H1 (cell line): ENCODE data around the gene ABCA6. TPM values are rescaled to one million over a fixed set of nuclear protein-coding genes. Genes with fewer than 3 reads are reported as not detected.

Experiments used
- CTCF ChIA-PET: fragments of 300-600 bp; sonication (Branson Sonifier 250); formaldehyde crosslinking; loops from one replicate; lab custom pipeline; 2021; ENCODE audit not compliant: partially characterized antibody; lab: Charles Lee
- POLR2A ChIA-PET: fragments of 300-600 bp; sonication (Branson Sonifier 250); formaldehyde crosslinking; loops from one replicate; lab custom pipeline; 2021; ENCODE audit warnings: inconsistent platforms; ENCODE audit not compliant: partially characterized antibody; lab: Charles Lee
- DNase-seq, 2 experiments: peaks; one replicate each; pipeline versions ENCODE4 v3.0.0 to v3.0.0-alpha.2; 2010 to 2022; ENCODE audit warnings: low spot score in 2 of 2, low read depth in 1 of 2, mixed read lengths in 1 of 2
- FAIRE-seq: peaks from 2 replicates; lab custom pipeline; 2011; peaks lifted over from hg19 to GRCh38; lab: Jason Lieb, UNC
- H2AFZ ChIP-seq: 2 replicates; pipeline ENCODE4 v1.8.1; 2012; ENCODE audit warnings: low read length, inconsistent platforms
- H2AK5ac ChIP-seq: 2 replicates; pipeline ENCODE4 v1.6.1; 2013; ENCODE audit warnings: low read depth, low read length
- H2BK120ac ChIP-seq: replicated peaks from 2 replicates; pipeline ENCODE3; 2013; ENCODE audit warnings: low read depth, low read length, inconsistent platforms
- H2BK12ac ChIP-seq: 2 replicates; pipeline ENCODE4 v1.6.1; 2013; ENCODE audit warnings: low read depth, low read length
- H2BK15ac ChIP-seq: 2 replicates; pipeline ENCODE4 v1.6.1; 2013; ENCODE audit warnings: low read length
- H2BK20ac ChIP-seq: 2 replicates; pipeline ENCODE4 v1.6.1; 2013; ENCODE audit warnings: low read length
- H2BK5ac ChIP-seq: 2 replicates; pipeline ENCODE4 v1.6.1; 2013; ENCODE audit warnings: low read depth, low read length
- H3K14ac ChIP-seq: 2 replicates; pipeline ENCODE4 v1.6.1; 2013; ENCODE audit warnings: inconsistent platforms; ENCODE audit not compliant: insufficient read length
- H3K18ac ChIP-seq: 2 replicates; pipeline ENCODE4 v1.6.1; 2013; ENCODE audit warnings: low read length; ENCODE audit errors: extremely low read depth
- H3K23ac ChIP-seq: 2 replicates; pipeline ENCODE4 v1.6.1; 2013; ENCODE audit warnings: inconsistent platforms; ENCODE audit not compliant: insufficient read length
- H3K23me2 ChIP-seq: 2 replicates; pipeline ENCODE4 v1.6.1; 2013; ENCODE audit warnings: low read depth, low read length
- H3K27ac ChIP-seq: 2 replicates; pipeline ENCODE4 v1.6.1; 2011; ENCODE audit warnings: low read depth, low read length, inconsistent platforms
- H3K27me3 ChIP-seq, 4 experiments: replicated peaks in 1 of 4; 1 replicate in 1 of 4; 2 replicates in 3 of 4; pipeline versions ENCODE4 v1.6.1 to v1.8.1; 2011 to 2013; ENCODE audit warnings: low read length in 3 of 4, mild to moderate bottlenecking in 3 of 4, inconsistent platforms in 2 of 4, mixed read lengths in 2 of 4, moderate library complexity in 1 of 4; ENCODE audit not compliant: control insufficient read depth in 3 of 4, insufficient read depth in 3 of 4; ENCODE audit errors: extremely low read depth in 1 of 4
- H3K36me3 ChIP-seq, 4 experiments: 2 replicates each; pipeline versions ENCODE4 v1.6.1 to v1.8.1; 2011 to 2013; ENCODE audit warnings: mild to moderate bottlenecking in 4 of 4, low read length in 3 of 4, moderate library complexity in 2 of 4, control low read depth in 1 of 4, inconsistent platforms in 1 of 4; ENCODE audit not compliant: insufficient read depth in 4 of 4, control insufficient read depth in 2 of 4
- H3K4ac ChIP-seq: replicated peaks from 2 replicates; pipeline ENCODE3; 2013; ENCODE audit warnings: low read length, low read depth, mixed read lengths, inconsistent platforms; ENCODE audit not compliant: insufficient read length
- H3K4me1 ChIP-seq, 4 experiments: replicated peaks in 1 of 4; 1 replicate in 1 of 4; 2 replicates in 3 of 4; pipeline versions ENCODE4 v1.6.1 to v1.8.1; 2011 to 2013; ENCODE audit warnings: low read length in 3 of 4, inconsistent platforms in 2 of 4, mixed read lengths in 1 of 4; ENCODE audit not compliant: insufficient read depth in 4 of 4, control insufficient read depth in 3 of 4
- H3K4me2 ChIP-seq, 2 experiments: 2 replicates each; pipeline versions ENCODE4 v1.6.1 to v1.8.1; 2011 to 2013; ENCODE audit warnings: low read depth in 2 of 2, low read length in 2 of 2, control low read depth in 1 of 2, inconsistent platforms in 1 of 2, mild to moderate bottlenecking in 1 of 2; ENCODE audit not compliant: insufficient read depth in 1 of 2
- H3K4me3 ChIP-seq, 4 experiments: fragments of 200-600, 300-600 bp in 1 of 4; sonication (generic), shearing (Covaris generic), sonication (Bioruptor Twin) in 1 of 4; 2 replicates each; pipeline versions ENCODE4 v1.5.1 to v1.8.1; 2011 to 2016; ENCODE audit warnings: low read length in 4 of 4, low read depth in 3 of 4, control low read depth in 2 of 4, inconsistent platforms in 2 of 4, mild to moderate bottlenecking in 2 of 4, mixed read lengths in 1 of 4, moderate library complexity in 1 of 4; ENCODE audit not compliant: insufficient read depth in 2 of 4; ENCODE audit errors: extremely low read depth in 1 of 4
- H3K56ac ChIP-seq: replicated peaks from 2 replicates; pipeline ENCODE3; 2013; ENCODE audit warnings: low read depth, mild to moderate bottlenecking, mixed read lengths, low read length, inconsistent platforms; ENCODE audit not compliant: insufficient read length
- H3K79me1 ChIP-seq: 2 replicates; pipeline ENCODE4 v1.6.1; 2013; ENCODE audit warnings: low read depth, low read length, control low read depth
- H3K79me2 ChIP-seq, 2 experiments: 2 replicates each; pipeline versions ENCODE4 v1.6.1 to v1.8.1; 2012 to 2013; ENCODE audit warnings: low read length in 2 of 2, mild to moderate bottlenecking in 2 of 2, inconsistent platforms in 1 of 2; ENCODE audit not compliant: insufficient read depth in 2 of 2, control insufficient read depth in 1 of 2
- H3K9ac ChIP-seq, 4 experiments: replicated peaks in 1 of 4; 1 replicate in 1 of 4; 2 replicates in 3 of 4; pipeline versions ENCODE4 v1.6.1 to v1.8.1; 2011 to 2013; ENCODE audit warnings: low read depth in 3 of 4, low read length in 3 of 4, control low read depth in 2 of 4, mild to moderate bottlenecking in 2 of 4, moderate library complexity in 2 of 4, inconsistent platforms in 1 of 4; ENCODE audit errors: extremely low read depth in 1 of 4
- H3K9me3 ChIP-seq, 2 experiments: 2 replicates each; pipeline versions ENCODE4 v1.6.1 to v1.8.1; 2012 to 2013; ENCODE audit warnings: mild to moderate bottlenecking in 2 of 2, moderate library complexity in 2 of 2, control low read depth in 1 of 2, inconsistent platforms in 1 of 2, low read depth in 1 of 2, low read length in 1 of 2, mixed read lengths in 1 of 2; ENCODE audit not compliant: insufficient read depth in 2 of 2
- H4K20me1 ChIP-seq, 2 experiments: replicated peaks in 1 of 2; 2 replicates each; pipeline versions ENCODE3 to v1.8.1; 2011 to 2013; ENCODE audit warnings: inconsistent platforms in 2 of 2, low read length in 2 of 2, mild to moderate bottlenecking in 1 of 2; ENCODE audit not compliant: insufficient read depth in 2 of 2, control insufficient read depth in 1 of 2
- H4K5ac ChIP-seq: 2 replicates; pipeline ENCODE4 v1.6.1; 2013; ENCODE audit warnings: low read length, low read depth, mixed read lengths, inconsistent platforms; ENCODE audit not compliant: insufficient read length
- H4K8ac ChIP-seq: 2 replicates; pipeline ENCODE4 v1.8.0; 2013; ENCODE audit warnings: mild to moderate bottlenecking, moderate library complexity, low read length, inconsistent platforms; ENCODE audit not compliant: insufficient read depth; ENCODE audit errors: extremely low read depth
- H4K91ac ChIP-seq: replicated peaks from 2 replicates; pipeline ENCODE3; 2013; ENCODE audit warnings: low read length, mixed read lengths, inconsistent platforms; ENCODE audit not compliant: insufficient read length
- FOSL1 ChIP-seq: IDR thresholded peaks from 2 replicates; pipeline ENCODE4 v1.6.1; 2011; ENCODE audit warnings: mild to moderate bottlenecking, low read depth, low read length, moderate library complexity; ENCODE audit not compliant: insufficient read depth
- HDAC6 ChIP-seq: IDR thresholded peaks from one replicate; pipeline ENCODE4 v1.7.1; 2012; ENCODE audit warnings: low read depth, mild to moderate bottlenecking, inconsistent platforms, low read length, moderate library complexity
- JUND ChIP-seq: IDR thresholded peaks from 2 replicates; pipeline ENCODE4 v1.6.1; 2011; ENCODE audit warnings: mild to moderate bottlenecking, improper control_type of control experiment, low read length
- WGBS, 2 experiments: shearing (Covaris generic) in 1 of 2; methylation state at CpG; one replicate each; pipeline versions ENCODE4 v1.1.6 to v1.1.7; 2013 to 2015; ENCODE audit warnings: low lambda C conversion rate in 2 of 2, mixed read lengths in 2 of 2, inconsistent platforms in 1 of 2, low coverage in 1 of 2, missing lambda C conversion rate in 1 of 2; ENCODE audit not compliant: insufficient replicate concordance in 2 of 2, insufficient coverage in 1 of 2, insufficient read length in 1 of 2; ENCODE audit errors: extremely low coverage in 1 of 2, missing lambda C conversion rate in 1 of 2; 5-methylcytosine and 5-hydroxymethylcytosine counted together
- polyA plus RNA-seq, 7 experiments: library from polyadenylated mRNA; depleted of rRNA in 3 of 7; stranded (reverse) in 5 of 7; unstranded in 2 of 7; fragments of >200 nt in 5 of 7; fragments of 200-250 nt in 2 of 7; gene quantifications; 1 replicate in 5 of 7; 2 replicates in 1 of 7; 4 replicates in 1 of 7; pipeline versions ENCODE4 v1.2.1 to v1.2.3, GENCODE V29; 2011 to 2013; ENCODE audit warnings: missing spikeins in 2 of 7, mixed read lengths in 2 of 7
- total RNA-seq: library from RNA; stranded (reverse); fragmentation: NEBNext Ultra II Directional; extraction: Animal tissue kit (Norgen Biotek cat#: 25700); gene quantifications from 2 replicates; pipeline ENCODE4 v1.2.1, GENCODE V29; 2021

ABCA6 gene
- total and polyA plus RNA-seq, 2 of the 8 experiments (the other 6 are each of a cell fraction or from before 2014, with no cell fraction given) = not detected

DNA sequence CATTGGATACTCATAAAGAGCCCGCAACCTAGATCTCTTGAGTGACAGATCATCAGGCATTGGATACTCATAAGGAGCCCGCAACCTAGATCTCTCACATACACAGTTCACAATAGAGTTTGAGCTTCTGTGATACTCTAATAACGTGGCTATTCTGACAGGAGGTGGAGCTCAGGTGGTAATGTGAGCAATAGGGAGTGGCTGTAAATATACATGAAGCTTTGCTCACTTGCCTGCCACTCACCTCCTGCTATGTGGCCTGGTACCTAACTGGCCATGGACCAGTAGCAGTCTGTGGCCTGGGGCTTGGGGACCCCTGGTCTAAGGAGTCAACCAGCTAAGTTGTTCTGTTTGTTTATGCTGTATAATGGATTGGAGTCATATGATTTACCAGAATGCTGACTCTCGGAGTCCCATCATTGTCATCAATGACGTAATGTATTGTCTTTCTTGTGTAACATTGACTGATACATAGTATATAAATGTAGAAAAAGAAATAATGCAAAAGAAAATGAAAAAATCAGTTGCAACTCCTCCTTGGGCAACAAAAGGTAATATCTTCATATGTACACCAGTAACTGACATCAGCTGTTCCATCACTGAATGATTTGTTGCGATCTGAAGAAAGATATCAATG is 98.5 kb downstream of the ABCA6 start:
- Histone ChIP-seq H4K91ac (no peak overlapping the region), H3K27ac (no peak overlapping the region), H2AFZ (no peak overlapping the region), H4K5ac (no peak overlapping the region), H2AK5ac (no peak overlapping the region), H2BK120ac (no peak overlapping the region), H3K4me2 (no peak overlapping the region), H3K18ac (no peak overlapping the region), H3K56ac (no peak overlapping the region), H3K79me2 (no peaks in the 10 kb centered on the region), H3K27me3 (no peaks in the 10 kb centered on the region), H3K14ac (no peak overlapping the region), H2BK5ac (no peak overlapping the region), H3K9me3 (no peaks in the 10 kb centered on the region), H4K20me1 (no peaks in the 10 kb centered on the region), H3K23ac (no peak overlapping the region), H2BK12ac (no peak overlapping the region), H2BK15ac (no peak overlapping the region), H3K4ac (no peak overlapping the region), H3K36me3 (no peaks in the 10 kb centered on the region), H3K79me1 (no peaks in the 10 kb centered on the region), H3K4me1 (no peaks in the 10 kb centered on the region), H4K8ac (no peak overlapping the region), H3K4me3 (no peak overlapping the region)
- ChIA-PET CTCF (interaction anchor here (1.7 to 2.1 kb wide), 2 partner anchors 28 to 201 kb away, joined by 3 to 5 read pairs; no protein-coding TSS in a partner anchor), POLR2A (no interaction called here)
- DNase-seq (no peak), FAIRE-seq (no peak)
- WGBS, 2 experiments = 90% methylated on average over 6 of the region's 6 CpGs; no CpG with 5 or more reads in 1 of the 2 experiments
- TF ChIP-seq HDAC6 (no peak), FOSL1 (no peak), JUND (no peak)
- TF ChIP-seq, all 59 proteins: peak for 0
- Histone ChIP-seq H3K23me2 (no peaks in the 10 kb centered on the region), H3K9ac (no peak overlapping the region), H2BK20ac (no peak overlapping the region)
